Esophagus muscularis mucosa (tissue), 4 donors: ENCODE data around the gene CAPN1. TPM values are rescaled to one million over a fixed set of nuclear protein-coding genes. Genes with fewer than 3 reads are reported as not detected.

Experiments
- DNase-seq: peaks from one replicate; pipeline ENCODE4 v3.0.0-alpha.2; 2017; ENCODE audit errors: extremely low spot score
- H3K27ac ChIP-seq, 4 donors: fragments of 200-600 bp; sonication (generic); replicated peaks in 1 of 4; 1 replicate in 3 of 4; 2 replicates in 1 of 4; pipeline ENCODE4 v1.5.1; 2016 to 2019; ENCODE audit warnings: mild to moderate bottlenecking in 1 of 4
- H3K27me3 ChIP-seq, 4 donors: fragments of 200-600 bp; sonication (generic); one replicate each; pipeline versions ENCODE4 v1.5.1 to v1.6.0; 2016 to 2019
- H3K36me3 ChIP-seq, 4 donors: fragments of 200-600 bp; sonication (generic); one replicate each; pipeline ENCODE4 v1.5.1; 2016 to 2019
- H3K4me1 ChIP-seq, 4 donors: fragments of 200-600 bp; sonication (generic); one replicate each; pipeline ENCODE4 v1.5.1; 2016 to 2019
- H3K4me3 ChIP-seq, 4 donors: fragments of 200-600 bp; sonication (generic); 1 replicate in 2 of 4; 2 replicates in 2 of 4; pipeline ENCODE4 v1.5.1; 2016 to 2019; ENCODE audit warnings: mild to moderate bottlenecking in 4 of 4, moderate library complexity in 1 of 4
- H3K9me3 ChIP-seq, 4 donors: fragments of 200-600 bp; sonication (generic); 1 replicate in 3 of 4; 2 replicates in 1 of 4; pipeline ENCODE4 v1.5.1; 2016 to 2019
- CTCF ChIP-seq, 3 experiments: fragments of 200-600 bp in 2 of 3; fragments of 450-650 bp in 1 of 3; sonication (generic) in 2 of 3; IDR thresholded peaks; one replicate each; pipeline ENCODE4 v1.5.1; 2017 to 2019; ENCODE audit warnings: antibody characterized with exemption in 3 of 3, mild to moderate bottlenecking in 2 of 3, moderate library complexity in 1 of 3
- EP300 ChIP-seq: sonication (generic); formaldehyde crosslinking; IDR thresholded peaks from one replicate; pipeline ENCODE4 v1.6.1; 2017; ENCODE audit warnings: antibody characterized with exemption
- POLR2A ChIP-seq: fragments of 450-650 bp; IDR thresholded peaks from one replicate; pipeline ENCODE4 v1.6.1; 2017; ENCODE audit warnings: antibody characterized with exemption, moderate library complexity, mild to moderate bottlenecking, low read depth
- POLR2AphosphoS5 ChIP-seq, 2 donors: sonication (generic); formaldehyde crosslinking; IDR thresholded peaks; one replicate each; pipeline ENCODE4 v1.6.1; 2017; ENCODE audit warnings: antibody characterized with exemption in 2 of 2
- WGBS: methylation state at CpG from one replicate; pipeline ENCODE4 v1.1.5; 2018; 5-methylcytosine and 5-hydroxymethylcytosine counted together
- intact Hi-C: fragments of 100-400 bp; cut with DNase I; formaldehyde crosslinking; loops from one replicate; pipeline ENCODE4 v1.15.1; 2023
- total RNA-seq, 4 donors: library from RNA; depleted of rRNA; stranded (reverse); fragments of >200 nt; gene quantifications; one replicate each; pipeline versions ENCODE4 v1.1.0 to v1.2.1, GENCODE V29; 2016

Gene CAPN1
- total RNA-seq, 4 donors from 2014 or later, result 95.9 to 246 (median 167) TPM

GRCh38 chr11:65218446-65218845 is 36.7 kb downstream of the CAPN1 start:
- H3K4me3 ChIP-seq, result no peak overlapping the region
- 93% methylated on average over 7 of the region's 9 CpGs for WGBS
- intact Hi-C loops, result no loop called here
- H3K27ac ChIP-seq, result no peak overlapping the region
- TF ChIP-seq CTCF (IDR thresholded peaks at IDR 0.05) (no peak), EP300 (no peak), POLR2AphosphoS5 (IDR thresholded peaks at IDR 0.05) (no peak), POLR2A (no peak)
- DNase-seq, result no peak
- no peaks in the 10 kb centered on the region for H3K9me3 ChIP-seq
- peaks cover 0 to 7% (median 3%) of the 10 kb centered on the region in 4 donors for H3K4me1 ChIP-seq
- no peaks in the 10 kb centered on the region for H3K27me3 ChIP-seq
- H3K36me3 ChIP-seq, result no peaks in the 10 kb centered on the region

DNA sequence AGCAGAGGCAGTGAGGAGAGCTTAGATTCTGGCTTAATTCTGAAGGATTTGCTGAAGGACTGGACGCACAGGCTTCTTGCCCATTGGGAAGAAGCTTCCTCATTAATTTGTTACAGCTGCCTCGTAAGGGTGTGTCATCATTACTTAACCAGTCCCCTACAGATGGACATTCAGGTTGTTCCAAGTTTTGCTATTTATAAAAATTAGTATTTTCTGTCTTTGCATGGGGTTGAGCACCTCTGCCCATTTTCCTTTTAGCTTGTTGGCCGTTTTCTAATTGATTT is 38.1 kb downstream of the CAPN1 start:
- TF ChIP-seq POLR2AphosphoS5 (IDR thresholded peaks at IDR 0.05) (no peak), EP300 (no peak), POLR2A (no peak), CTCF (IDR thresholded peaks at IDR 0.05) (no peak)
- Histone ChIP-seq H3K36me3 (no peaks in the 10 kb centered on the region), H3K4me1 (peaks cover 2 to 10% (median 8%) of the 10 kb centered on the region in 4 donors), H3K9me3 (no peaks in the 10 kb centered on the region), H3K27ac (no peak overlapping the region), H3K27me3 (no peaks in the 10 kb centered on the region), H3K4me3 (no peak overlapping the region)
- intact Hi-C loops, result no loop called here
- WGBS, result 64% methylated on average over 3 of the region's 3 CpGs
- no peak for DNase-seq

- no peaks in the 10 kb centered on the region for H3K27me3 ChIP-seq
- H3K4me1 ChIP-seq, result peaks cover 11 to 21% (median 19%) of the 10 kb centered on the region in 4 donors
- no peaks in the 10 kb centered on the region for H3K36me3 ChIP-seq
- no peaks in the 10 kb centered on the region for H3K9me3 ChIP-seq
- WGBS, result 92% methylated on average over 9 of the region's 10 CpGs
- intact Hi-C loops, result no loop called here
- no peak overlapping the region for H3K4me3 ChIP-seq
- no peak overlapping the region for H3K27ac ChIP-seq
- TF ChIP-seq CTCF (IDR thresholded peaks at IDR 0.05) (no peak), EP300 (no peak), POLR2AphosphoS5 (IDR thresholded peaks at IDR 0.05) (no peak), POLR2A (no peak)
- DNase-seq, result no peak
These were observed 39.3 kb downstream of the CAPN1 start for GRCh38 chr11:65221026-65221425.

DNA sequence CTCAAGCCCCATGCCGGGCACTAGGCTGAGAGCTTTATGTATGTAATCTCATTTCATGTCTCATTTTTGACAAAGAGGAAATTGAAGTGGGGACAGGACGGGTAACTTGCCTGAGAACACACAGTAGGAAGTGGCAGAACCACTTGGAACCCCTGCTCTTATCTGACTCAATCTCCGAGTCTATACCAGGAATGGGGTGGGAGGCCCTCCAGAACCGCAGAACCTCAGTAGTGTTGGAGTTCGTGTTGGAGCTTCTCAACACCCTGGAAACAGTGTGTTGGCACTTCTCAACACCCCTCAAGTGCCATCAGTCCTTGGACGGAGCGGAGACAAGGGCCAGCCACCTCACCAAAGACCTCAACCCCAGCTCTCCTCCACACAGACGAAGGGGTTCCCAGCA is 41.3 kb downstream of the CAPN1 start:
- Histone ChIP-seq H3K4me1 (peaks cover 14 to 25% (median 22%) of the 10 kb centered on the region in 4 donors), H3K4me3 (no peak overlapping the region), H3K36me3 (no peaks in the 10 kb centered on the region), H3K27ac (no peak overlapping the region), H3K9me3 (no peaks in the 10 kb centered on the region), H3K27me3 (no peaks in the 10 kb centered on the region)
- no peak for TF ChIP-seq EP300
- no peak for TF ChIP-seq CTCF (IDR thresholded peaks at IDR 0.05)
- no peak for TF ChIP-seq POLR2AphosphoS5 (IDR thresholded peaks at IDR 0.05)
- TF ChIP-seq POLR2A, result no peak
- WGBS, result 75% methylated on average over 8 of the region's 8 CpGs
- no peak for DNase-seq
- intact Hi-C loops, result no loop called here

DNA sequence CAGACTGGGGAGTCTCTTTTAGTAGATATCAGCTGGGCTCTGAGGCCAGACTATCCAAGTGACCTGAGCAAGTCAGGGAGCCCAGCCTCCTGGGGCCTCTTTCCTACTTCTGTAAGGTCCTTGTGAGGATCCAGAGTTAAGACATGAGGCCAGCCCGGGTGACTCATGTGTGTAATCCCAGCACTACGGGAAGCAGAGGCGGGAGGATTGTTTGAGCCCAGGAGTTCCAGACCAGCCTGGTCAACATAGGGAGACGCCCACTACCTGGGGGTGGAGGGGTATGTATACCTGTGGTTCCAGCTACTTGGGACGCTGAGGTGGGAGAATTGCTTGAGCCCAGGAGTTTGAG is 43.2 kb downstream of the CAPN1 start:
- TF ChIP-seq POLR2A, result no peak
- TF ChIP-seq EP300, result no peak
- no peak for TF ChIP-seq CTCF (IDR thresholded peaks at IDR 0.05)
- TF ChIP-seq POLR2AphosphoS5 (IDR thresholded peaks at IDR 0.05), result no peak
- no peak for DNase-seq
- Histone ChIP-seq H3K27ac (peak overlapping the region; percentile 38 to 58 (median 57)), H3K9me3 (no peaks in the 10 kb centered on the region), H3K4me3 (no peak overlapping the region), H3K4me1 (peaks cover 14 to 20% (median 18%) of the 10 kb centered on the region in 4 donors), H3K27me3 (no peaks in the 10 kb centered on the region), H3K36me3 (no peaks in the 10 kb centered on the region)
- 54% methylated on average over 5 of the region's 5 CpGs for WGBS
- intact Hi-C loops, result loop anchor here (5.0 kb wide), 1 partner anchor 42 kb away; no protein-coding TSS in a partner anchor
